ENCODE results near the gene TNFRSF21. TPM values are rescaled to one million over a fixed set of nuclear protein-coding genes. Genes with fewer than 3 reads are reported as not detected.

The TNFRSF21 gene
- total RNA-seq, 4 donors from 2014 or later: 14.3 to 63.8 (median 27.9) TPM

DNA sequence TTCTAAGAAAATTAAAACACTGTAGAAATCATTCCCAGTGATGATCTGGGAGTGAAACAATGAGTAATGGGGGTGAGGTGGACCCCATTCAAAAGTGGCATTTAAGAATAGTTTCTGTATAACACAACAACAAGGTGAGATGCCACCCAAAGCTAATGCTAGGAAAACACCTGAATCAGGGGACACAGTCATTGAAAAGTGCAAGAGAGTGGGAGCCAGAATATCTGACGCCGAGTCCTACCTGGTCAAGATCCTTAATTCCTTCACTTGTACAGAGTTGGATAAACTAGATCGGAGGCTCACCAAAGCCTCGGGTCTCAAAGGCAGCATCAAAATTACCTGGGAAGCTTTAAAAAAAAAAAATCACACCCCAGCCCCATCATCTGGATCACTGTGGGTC lies 17.7 kb downstream of the TNFRSF21 start:
- no peak for ATAC-seq
- H3K36me3 ChIP-seq: no peaks in the 10 kb centered on the region
- 88 to 100% methylated on average over 1 to 4 of the region's 4 CpGs for WGBS, 2 donors (ENCODE audit: low coverage in 1 of 2)
- no peak overlapping the region for H3K27ac ChIP-seq
- no peak overlapping the region for H3K4me3 ChIP-seq
- no peak for TF ChIP-seq EP300 (IDR thresholded peaks at IDR 0.05)
- TF ChIP-seq POLR2AphosphoS5 (IDR thresholded peaks at IDR 0.05): no peak
- TF ChIP-seq, protein P1, sequence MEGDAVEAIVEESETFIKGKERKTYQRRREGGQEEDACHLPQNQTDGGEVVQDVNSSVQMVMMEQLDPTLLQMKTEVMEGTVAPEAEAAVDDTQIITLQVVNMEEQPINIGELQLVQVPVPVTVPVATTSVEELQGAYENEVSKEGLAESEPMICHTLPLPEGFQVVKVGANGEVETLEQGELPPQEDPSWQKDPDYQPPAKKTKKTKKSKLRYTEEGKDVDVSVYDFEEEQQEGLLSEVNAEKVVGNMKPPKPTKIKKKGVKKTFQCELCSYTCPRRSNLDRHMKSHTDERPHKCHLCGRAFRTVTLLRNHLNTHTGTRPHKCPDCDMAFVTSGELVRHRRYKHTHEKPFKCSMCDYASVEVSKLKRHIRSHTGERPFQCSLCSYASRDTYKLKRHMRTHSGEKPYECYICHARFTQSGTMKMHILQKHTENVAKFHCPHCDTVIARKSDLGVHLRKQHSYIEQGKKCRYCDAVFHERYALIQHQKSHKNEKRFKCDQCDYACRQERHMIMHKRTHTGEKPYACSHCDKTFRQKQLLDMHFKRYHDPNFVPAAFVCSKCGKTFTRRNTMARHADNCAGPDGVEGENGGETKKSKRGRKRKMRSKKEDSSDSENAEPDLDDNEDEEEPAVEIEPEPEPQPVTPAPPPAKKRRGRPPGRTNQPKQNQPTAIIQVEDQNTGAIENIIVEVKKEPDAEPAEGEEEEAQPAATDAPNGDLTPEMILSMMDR (IDR thresholded peaks at IDR 0.05): no peak
- TF ChIP-seq POLR2A (IDR thresholded peaks at IDR 0.05): no peak
- H3K4me1 ChIP-seq: peaks cover 0 to 14% (median 0%) of the 10 kb centered on the region in 3 donors
- no peaks in the 10 kb centered on the region for H3K27me3 ChIP-seq
- H3K9me3 ChIP-seq: peaks cover 0 to 6% (median 0%) of the 10 kb centered on the region in 3 donors

DNA sequence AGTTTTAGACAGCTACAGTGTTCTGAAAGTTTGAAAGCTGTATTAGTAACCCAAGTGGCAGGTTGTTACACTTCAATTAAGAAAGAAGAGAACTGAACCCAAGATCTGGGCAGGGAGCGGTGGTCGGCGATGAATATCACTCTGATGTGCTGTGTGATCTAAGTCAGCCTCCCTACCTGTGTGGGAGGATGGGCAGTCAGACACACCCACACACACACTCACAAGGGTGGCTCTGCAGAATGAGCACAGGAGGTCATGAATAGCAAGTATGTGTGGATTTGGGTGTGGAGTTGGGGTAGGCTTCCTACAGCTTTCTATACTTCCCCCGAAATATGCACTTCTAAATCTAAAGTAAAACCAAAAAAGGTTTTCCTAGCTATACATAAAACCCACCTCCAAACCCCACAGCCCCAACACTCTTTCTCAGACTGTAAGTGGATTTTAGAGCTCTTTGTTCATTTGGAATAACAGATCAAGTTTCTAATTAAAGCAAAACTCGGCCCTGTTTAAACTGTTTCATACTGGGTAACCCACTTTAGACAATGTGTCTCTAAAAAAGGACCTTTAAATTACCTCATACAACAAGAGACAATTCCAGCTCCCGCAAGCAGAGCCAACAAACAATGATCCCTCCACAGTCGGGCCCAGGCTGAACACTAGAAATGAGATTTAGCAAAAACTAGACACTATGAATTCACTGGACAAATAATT lies 19.4 kb downstream of the TNFRSF21 start:
- H3K27me3 ChIP-seq: no peaks in the 10 kb centered on the region
- H3K4me1 ChIP-seq: peaks cover 0 to 9% (median 0%) of the 10 kb centered on the region in 3 donors
- H3K9me3 ChIP-seq: peaks cover 0 to 6% (median 0%) of the 10 kb centered on the region in 3 donors
- peaks cover 0 to 11% of the 10 kb centered on the region in 2 donors for H3K36me3 ChIP-seq
- no peak for TF ChIP-seq POLR2AphosphoS5 (IDR thresholded peaks at IDR 0.05)
- TF ChIP-seq EP300 (IDR thresholded peaks at IDR 0.05): no peak
- TF ChIP-seq, protein P1 (IDR thresholded peaks at IDR 0.05): no peak
- TF ChIP-seq POLR2A (IDR thresholded peaks at IDR 0.05): no peak
- WGBS, 2 donors (ENCODE audit: low coverage in 1 of 2): 81 to 88% methylated on average over 4 to 6 of the region's 7 CpGs
- no peak for ATAC-seq
- H3K4me3 ChIP-seq: no peak overlapping the region
- H3K27ac ChIP-seq: no peak overlapping the region

DNA sequence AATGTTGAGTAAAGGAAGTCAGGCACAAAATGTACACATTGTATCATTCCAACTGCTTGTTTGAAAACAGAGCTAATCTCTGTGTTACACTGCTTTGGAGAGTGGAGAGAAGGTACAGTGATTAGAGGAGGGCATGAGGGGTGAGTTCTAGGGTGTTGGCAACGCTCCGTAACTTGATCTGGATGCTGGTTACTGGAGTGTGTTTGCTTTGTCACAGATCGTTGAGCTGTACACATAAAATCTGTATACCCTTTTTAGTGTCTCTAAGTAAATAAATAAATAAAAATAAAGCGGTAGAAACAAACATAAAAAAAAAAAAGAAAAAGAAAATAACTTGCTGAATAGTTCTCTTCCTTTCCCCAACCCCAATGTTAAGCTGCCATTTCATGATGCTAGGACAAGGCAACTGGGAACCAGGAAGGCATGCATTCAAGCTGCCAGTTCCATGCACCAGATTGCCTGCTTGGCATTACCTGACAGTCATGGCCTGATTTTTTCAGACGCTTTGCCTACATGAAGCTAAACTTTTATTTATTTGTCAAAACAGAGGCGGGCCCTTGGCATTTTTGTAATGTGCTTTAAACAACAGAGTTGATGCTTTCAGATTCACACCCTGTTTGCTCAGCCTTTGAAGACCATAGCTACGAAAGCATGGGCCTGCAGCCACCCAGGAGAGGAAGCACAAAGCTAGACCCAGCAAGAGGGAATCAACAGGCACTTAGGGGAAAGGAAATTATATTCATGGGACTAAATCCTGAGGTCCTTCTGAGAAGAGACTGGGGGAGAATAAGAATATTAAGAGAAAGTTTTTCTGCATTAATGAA lies 21.2 kb downstream of the TNFRSF21 start:
- Histone ChIP-seq H3K9me3 (peaks cover 0 to 6% (median 0%) of the 10 kb centered on the region in 3 donors), H3K27me3 (no peaks in the 10 kb centered on the region), H3K36me3 (peaks cover 0 to 21% of the 10 kb centered on the region in 2 donors), H3K4me3 (no peak overlapping the region), H3K27ac (no peak overlapping the region), H3K4me1 (no peaks in the 10 kb centered on the region)
- WGBS, 2 donors (ENCODE audit: low coverage in 1 of 2): 86 to 89% methylated on average over 5 to 7 of the region's 7 CpGs
- no peak for ATAC-seq
- TF ChIP-seq, protein P1 (IDR thresholded peaks at IDR 0.05): no peak
- TF ChIP-seq POLR2A (IDR thresholded peaks at IDR 0.05) (no peak), EP300 (IDR thresholded peaks at IDR 0.05) (no peak), POLR2AphosphoS5 (IDR thresholded peaks at IDR 0.05) (no peak)

DNA sequence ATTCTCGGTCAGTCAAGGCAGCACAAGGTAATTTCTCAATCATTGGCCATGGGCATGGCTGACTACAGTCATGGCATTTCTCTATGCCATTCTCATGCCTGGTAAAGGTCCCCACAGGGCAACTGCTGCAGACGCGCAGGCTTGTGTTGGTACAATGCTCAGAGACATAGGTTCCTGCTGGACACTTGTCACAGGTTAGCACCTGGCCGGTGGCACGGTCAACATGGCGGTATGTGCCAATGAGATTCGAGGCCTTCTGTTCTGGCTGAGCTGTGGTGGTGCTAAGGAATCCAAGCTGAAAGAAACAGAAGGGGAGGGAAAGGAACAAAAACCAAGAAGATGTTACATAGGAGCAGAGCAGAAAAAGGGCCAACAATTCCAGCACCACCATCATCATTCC lies 23.4 kb downstream of the TNFRSF21 start:
- no peaks in the 10 kb centered on the region for H3K27me3 ChIP-seq
- H3K36me3 ChIP-seq: peaks cover 0 to 25% of the 10 kb centered on the region in 2 donors
- WGBS, 2 donors (ENCODE audit: low coverage in 1 of 2): 100% methylated on average over 1 to 7 of the region's 7 CpGs
- no peak for ATAC-seq
- no peaks in the 10 kb centered on the region for H3K4me1 ChIP-seq
- H3K4me3 ChIP-seq: no peak overlapping the region
- TF ChIP-seq, protein P1 (IDR thresholded peaks at IDR 0.05): no peak
- TF ChIP-seq POLR2A (IDR thresholded peaks at IDR 0.05): no peak
- TF ChIP-seq EP300 (IDR thresholded peaks at IDR 0.05): no peak
- H3K9me3 ChIP-seq: peaks cover 0 to 6% (median 0%) of the 10 kb centered on the region in 3 donors
- no peak overlapping the region for H3K27ac ChIP-seq
